Activated naive CD8-positive, alpha-beta T cell treated with anti-CD3 and anti-CD28 coated beads, Interleukin-2, amount 50 U/mL, for 24 hours (primary cell): ENCODE measurements around the gene MIPEP.
A peak's percentile ranks its signal among the peaks of the same experiment; 100 is the strongest.

Experiments
- ATAC-seq: fragments of 150-1000 bp; cut with Tn5 transposase; one replicate; pipeline ENCODE4 v1.10.0; 2021
- DNase-seq: peaks from one replicate; pipeline ENCODE4 v3.0.0; 2021
- H3K27ac Mint-ChIP-seq: one replicate; pipeline ENCODE4 v1.8.0; 2021; ENCODE audit warnings: mild to moderate bottlenecking, mixed read lengths
- H3K27me3 Mint-ChIP-seq: one replicate; pipeline ENCODE4 v1.8.0; 2021; ENCODE audit warnings: mixed read lengths
- H3K36me3 Mint-ChIP-seq: one replicate; pipeline ENCODE4 v1.8.0; 2021; ENCODE audit warnings: low read depth, mixed read lengths
- H3K4me1 Mint-ChIP-seq: one replicate; pipeline ENCODE4 v1.8.0; 2021; ENCODE audit warnings: mixed read lengths
- H3K4me3 Mint-ChIP-seq: one replicate; pipeline ENCODE4 v1.8.0; 2021; ENCODE audit warnings: mild to moderate bottlenecking, moderate library complexity, mixed read lengths
- H3K9me3 Mint-ChIP-seq: one replicate; pipeline ENCODE4 v1.8.0; 2021; ENCODE audit warnings: mixed read lengths

Gene MIPEP

GRCh38 chr13:23870356-23871140, 18.7 kb downstream of the MIPEP start:
- H3K4me3 Mint-ChIP-seq: no peak overlapping the region
- H3K27ac Mint-ChIP-seq: no peak overlapping the region
- peaks cover 2% of the 10 kb centered on the region for H3K4me1 Mint-ChIP-seq
- no peaks in the 10 kb centered on the region for H3K9me3 Mint-ChIP-seq
- H3K36me3 Mint-ChIP-seq: peaks cover 6% of the 10 kb centered on the region
- ATAC-seq (no peak), DNase-seq (no peak)
- no peaks in the 10 kb centered on the region for H3K27me3 Mint-ChIP-seq

- DNase-seq (no peak), ATAC-seq (no peak)
- Mint-ChIP-seq H3K27ac (no peak overlapping the region), H3K27me3 (no peaks in the 10 kb centered on the region), H3K4me1 (peaks cover 2% of the 10 kb centered on the region), H3K4me3 (no peak overlapping the region), H3K36me3 (peaks cover 6% of the 10 kb centered on the region), H3K9me3 (no peaks in the 10 kb centered on the region)
Observed at GRCh38 chr13:23868521-23868920, 20.7 kb downstream of the MIPEP start.

- no peaks in the 10 kb centered on the region for H3K9me3 Mint-ChIP-seq
- H3K4me1 Mint-ChIP-seq: peaks cover 2% of the 10 kb centered on the region
- no peak overlapping the region for H3K4me3 Mint-ChIP-seq
- no peak overlapping the region for H3K27ac Mint-ChIP-seq
- peaks cover 8% of the 10 kb centered on the region for H3K36me3 Mint-ChIP-seq
- H3K27me3 Mint-ChIP-seq: no peaks in the 10 kb centered on the region
- DNase-seq: no peak
- ATAC-seq: no peak
Observed at GRCh38 chr13:23867027-23867491, 22.1 kb downstream of the MIPEP start.

- H3K4me1 Mint-ChIP-seq: peaks cover 2% of the 10 kb centered on the region
Observed at GRCh38 chr13:23866420-23867026, 22.7 kb downstream of the MIPEP start.

GRCh38 chr13:23865906-23866305, 23.3 kb downstream of the MIPEP start:
- DNase-seq (no peak), ATAC-seq (no peak)
- Mint-ChIP-seq H3K9me3 (no peaks in the 10 kb centered on the region), H3K36me3 (peaks cover 8% of the 10 kb centered on the region), H3K27ac (peak overlapping the region; percentile 67), H3K4me1 (peaks cover 2% of the 10 kb centered on the region), H3K27me3 (no peaks in the 10 kb centered on the region), H3K4me3 (no peak overlapping the region)

More at GRCh38 chr13:23866420-23867026, 22.7 kb downstream of the MIPEP start:
- ATAC-seq: no peak
- Mint-ChIP-seq H3K36me3 (peaks cover 8% of the 10 kb centered on the region), H3K9me3 (no peaks in the 10 kb centered on the region), H3K4me3 (no peak overlapping the region), H3K27me3 (no peaks in the 10 kb centered on the region), H3K27ac (no peak overlapping the region)
- no peak for DNase-seq

GRCh38 chr13:23865026-23865425, 24.2 kb downstream of the MIPEP start:
- H3K27me3 Mint-ChIP-seq: no peaks in the 10 kb centered on the region
- H3K27ac Mint-ChIP-seq: no peak overlapping the region
- DNase-seq (no peak), ATAC-seq (no peak)
- H3K36me3 Mint-ChIP-seq: peaks cover 8% of the 10 kb centered on the region
- peaks cover 2% of the 10 kb centered on the region for H3K4me1 Mint-ChIP-seq
- no peaks in the 10 kb centered on the region for H3K9me3 Mint-ChIP-seq
- no peak overlapping the region for H3K4me3 Mint-ChIP-seq

- no peak overlapping the region for H3K4me3 Mint-ChIP-seq
- no peak for DNase-seq
- no peaks in the 10 kb centered on the region for H3K27me3 Mint-ChIP-seq
- H3K27ac Mint-ChIP-seq: no peak overlapping the region
- no peaks in the 10 kb centered on the region for H3K9me3 Mint-ChIP-seq
- peaks cover 2% of the 10 kb centered on the region for H3K4me1 Mint-ChIP-seq
- ATAC-seq: no peak
- H3K36me3 Mint-ChIP-seq: peaks cover 4% of the 10 kb centered on the region
Observed at GRCh38 chr13:23861310-23861709, 27.9 kb downstream of the MIPEP start.

- Mint-ChIP-seq H3K4me3 (no peak overlapping the region), H3K4me1 (no peaks in the 10 kb centered on the region), H3K36me3 (peaks cover 2% of the 10 kb centered on the region), H3K27me3 (no peaks in the 10 kb centered on the region), H3K27ac (no peak overlapping the region), H3K9me3 (no peaks in the 10 kb centered on the region)
- no peak for ATAC-seq
- DNase-seq: no peak
Observed at GRCh38 chr13:23859904-23860303, 29.3 kb downstream of the MIPEP start.

GRCh38 chr13:23859455-23859854, 29.7 kb downstream of the MIPEP start:
- no peak overlapping the region for H3K27ac Mint-ChIP-seq
- no peaks in the 10 kb centered on the region for H3K27me3 Mint-ChIP-seq
- no peaks in the 10 kb centered on the region for H3K4me1 Mint-ChIP-seq
- no peak overlapping the region for H3K4me3 Mint-ChIP-seq
- peaks cover 2% of the 10 kb centered on the region for H3K36me3 Mint-ChIP-seq
- no peaks in the 10 kb centered on the region for H3K9me3 Mint-ChIP-seq
- DNase-seq (no peak), ATAC-seq (no peak)

GRCh38 chr13:23858546-23858945, 30.7 kb downstream of the MIPEP start:
- Mint-ChIP-seq H3K4me3 (no peak overlapping the region), H3K9me3 (no peaks in the 10 kb centered on the region), H3K4me1 (no peaks in the 10 kb centered on the region), H3K27me3 (no peaks in the 10 kb centered on the region), H3K27ac (no peak overlapping the region), H3K36me3 (peaks cover 5% of the 10 kb centered on the region)
- DNase-seq (no peak), ATAC-seq (no peak)

GRCh38 chr13:23856008-23856750, 33.0 kb downstream of the MIPEP start:
- ATAC-seq (no peak), DNase-seq (no peak)
- Mint-ChIP-seq H3K27me3 (no peaks in the 10 kb centered on the region), H3K9me3 (no peaks in the 10 kb centered on the region), H3K27ac (no peak overlapping the region), H3K4me1 (no peaks in the 10 kb centered on the region), H3K36me3 (peaks cover 3% of the 10 kb centered on the region), H3K4me3 (no peak overlapping the region)

- DNase-seq: no peak
- peaks cover 4% of the 10 kb centered on the region for H3K4me1 Mint-ChIP-seq
- no peak overlapping the region for H3K27ac Mint-ChIP-seq
- ATAC-seq: no peak
- H3K36me3 Mint-ChIP-seq: peaks cover 7% of the 10 kb centered on the region
- no peak overlapping the region for H3K4me3 Mint-ChIP-seq
- no peaks in the 10 kb centered on the region for H3K27me3 Mint-ChIP-seq
- H3K9me3 Mint-ChIP-seq: no peaks in the 10 kb centered on the region
Observed at GRCh38 chr13:23855360-23855759, 33.8 kb downstream of the MIPEP start.

GRCh38 chr13:23852351-23852750, 36.8 kb downstream of the MIPEP start:
- H3K4me3 Mint-ChIP-seq: no peak overlapping the region
- H3K36me3 Mint-ChIP-seq: peaks cover 8% of the 10 kb centered on the region
- no peaks in the 10 kb centered on the region for H3K9me3 Mint-ChIP-seq
- peaks cover 18% of the 10 kb centered on the region for H3K4me1 Mint-ChIP-seq
- ATAC-seq (no peak), DNase-seq (no peak)
- H3K27ac Mint-ChIP-seq: no peak overlapping the region
- H3K27me3 Mint-ChIP-seq: no peaks in the 10 kb centered on the region

- H3K36me3 Mint-ChIP-seq: peaks cover 13% of the 10 kb centered on the region
- ATAC-seq (no peak), DNase-seq (no peak)
- H3K9me3 Mint-ChIP-seq: no peaks in the 10 kb centered on the region
- H3K4me3 Mint-ChIP-seq: no peak overlapping the region
- no peak overlapping the region for H3K27ac Mint-ChIP-seq
- H3K4me1 Mint-ChIP-seq: peaks cover 21% of the 10 kb centered on the region
- no peaks in the 10 kb centered on the region for H3K27me3 Mint-ChIP-seq
Observed at GRCh38 chr13:23851106-23851505, 38.1 kb downstream of the MIPEP start.

- ATAC-seq: peak; percentile 65
- no peak overlapping the region for H3K27ac Mint-ChIP-seq
Observed at GRCh38 chr13:23850134-23850533, 39.1 kb downstream of the MIPEP start.

More at GRCh38 chr13:23850134-23850533, 39.1 kb downstream of the MIPEP start:
- no peak for DNase-seq
- peaks cover 13% of the 10 kb centered on the region for H3K36me3 Mint-ChIP-seq
- H3K9me3 Mint-ChIP-seq: no peaks in the 10 kb centered on the region
- H3K4me3 Mint-ChIP-seq: no peak overlapping the region
- peaks cover 22% of the 10 kb centered on the region for H3K4me1 Mint-ChIP-seq
- no peaks in the 10 kb centered on the region for H3K27me3 Mint-ChIP-seq
